GM08714 (cell line): Measurements from ENCODE around the gene CCDC85C.

Source experiments
- H3K4me3 ChIP-seq: fragments of 200-500 bp; sonication (Bioruptor generic); 2 replicates; pipeline ENCODE4 v1.5.1; 2014; ENCODE audit warnings: mild to moderate bottlenecking, low read length, inconsistent platforms
- ZNF274 ChIP-seq: IDR thresholded peaks from 2 replicates; pipeline ENCODE4 v1.6.1; 2012; ENCODE audit warnings: mild to moderate bottlenecking, low read depth, low read length

CCDC85C gene

GRCh38 chr14:99516871-99517642, 87.0 kb downstream of the CCDC85C start:
- no peak for TF ChIP-seq ZNF274
- no peak overlapping the region for H3K4me3 ChIP-seq

- H3K4me3 ChIP-seq: no peak overlapping the region
- TF ChIP-seq ZNF274: no peak
Measured at GRCh38 chr14:99516156-99516870, 87.7 kb downstream of the CCDC85C start.

DNA sequence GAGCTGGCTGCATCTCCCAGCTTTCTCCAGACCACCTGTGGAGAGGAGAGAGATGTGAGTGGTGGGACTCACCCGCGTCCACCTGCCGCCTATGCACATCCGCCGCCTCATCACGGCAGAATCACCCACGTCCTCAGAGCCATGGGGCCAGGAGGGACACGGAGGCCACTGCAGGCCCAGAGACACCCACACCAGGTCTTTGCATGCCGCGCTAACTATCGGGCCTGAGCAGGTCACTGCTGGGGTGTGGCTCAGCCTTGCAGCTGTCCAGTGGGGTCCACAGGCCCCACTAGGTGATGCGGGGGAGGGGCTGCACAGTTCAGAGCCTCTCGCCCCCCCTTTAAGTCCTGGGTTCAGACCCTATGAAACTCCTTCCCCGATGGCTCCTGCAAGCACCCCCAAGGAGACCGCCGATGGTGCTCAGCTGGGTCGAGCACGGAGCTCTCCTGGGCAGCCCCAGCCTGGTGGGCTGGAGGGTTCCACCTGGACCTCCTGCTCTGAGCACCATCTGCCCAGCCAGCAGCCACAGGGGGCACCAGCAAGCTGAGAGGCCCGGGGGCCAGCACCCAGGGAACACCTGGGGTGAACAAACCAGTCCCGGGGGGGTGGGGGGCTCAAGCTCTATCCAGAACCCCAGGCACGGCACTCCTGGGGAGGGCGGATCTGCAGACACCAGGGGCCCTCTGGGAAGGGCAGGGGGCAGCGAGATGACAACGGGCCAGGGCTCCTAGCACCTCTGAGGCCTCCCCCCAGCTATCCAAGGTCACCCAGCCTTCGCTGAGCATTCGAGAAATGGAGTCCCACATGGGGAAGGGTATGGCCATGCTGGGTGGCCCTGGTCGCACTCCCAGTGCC, 88.5 kb downstream of the CCDC85C start:
- H3K4me3 ChIP-seq: no peak overlapping the region
- no peak for TF ChIP-seq ZNF274

GRCh38 chr14:99514552-99515300, 89.3 kb downstream of the CCDC85C start:
- no peak overlapping the region for H3K4me3 ChIP-seq
- TF ChIP-seq ZNF274: no peak

DNA sequence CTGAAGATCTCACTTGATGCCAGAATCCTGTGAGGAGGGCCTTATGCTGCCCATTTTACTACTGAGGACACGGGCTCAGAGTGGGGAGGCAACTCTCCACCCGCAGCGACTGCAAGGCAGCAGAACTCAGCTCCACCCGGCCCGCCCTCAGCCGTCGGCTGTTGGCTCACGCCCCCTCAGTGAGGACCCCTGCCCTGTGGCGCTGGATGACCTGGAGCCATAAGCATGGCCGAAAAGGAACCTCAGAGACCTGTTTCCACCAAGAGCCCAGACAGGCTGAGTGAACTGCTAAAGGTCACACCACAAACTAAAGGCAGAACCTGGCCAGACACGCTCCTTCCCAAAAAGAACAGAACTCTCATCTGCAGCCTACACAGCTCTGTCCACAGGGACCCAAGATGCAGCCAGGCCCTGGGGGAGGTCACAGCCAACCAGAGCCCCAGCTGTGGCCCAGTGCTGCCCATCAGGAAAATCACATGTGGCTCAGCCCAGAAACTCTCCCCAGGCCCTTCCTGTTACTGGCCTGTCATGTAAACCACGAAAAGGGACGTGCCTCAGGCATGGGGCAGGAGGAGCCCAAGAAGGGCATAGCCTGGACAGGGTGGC, 90.0 kb downstream of the CCDC85C start:
- no peak overlapping the region for H3K4me3 ChIP-seq
- TF ChIP-seq ZNF274: no peak

DNA sequence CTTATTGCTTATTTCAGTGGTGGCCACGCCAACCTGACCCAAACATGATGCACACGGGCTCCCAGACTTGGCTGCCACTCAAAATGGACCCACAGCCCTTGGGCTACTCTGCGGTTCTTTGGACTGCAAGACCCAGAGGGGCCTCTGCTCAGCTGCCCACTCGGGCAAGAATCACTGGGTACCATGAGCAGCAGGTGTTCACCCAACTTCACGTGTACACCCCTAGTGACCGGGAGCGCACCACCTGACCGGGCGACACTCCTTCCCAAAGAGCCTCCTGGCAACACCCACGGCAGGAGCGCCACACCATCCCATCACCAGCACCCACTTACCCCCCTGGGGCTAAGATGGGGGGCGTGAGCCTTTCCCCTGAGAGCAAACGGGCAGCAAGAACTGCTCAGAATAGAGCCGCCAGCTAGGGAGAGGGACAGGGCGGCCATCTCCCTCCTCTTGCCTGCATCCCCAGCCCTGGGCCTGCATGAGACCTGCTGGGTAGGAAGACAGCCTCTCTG, 90.8 kb downstream of the CCDC85C start:
- no peak for TF ChIP-seq ZNF274
- no peak overlapping the region for H3K4me3 ChIP-seq

- H3K4me3 ChIP-seq: no peak overlapping the region
- no peak for TF ChIP-seq ZNF274
Measured at GRCh38 chr14:99512571-99513182, 91.3 kb downstream of the CCDC85C start.

- TF ChIP-seq ZNF274: no peak
- H3K4me3 ChIP-seq: no peak overlapping the region
Measured at GRCh38 chr14:99512110-99512449, 91.9 kb downstream of the CCDC85C start.

- no peak for TF ChIP-seq ZNF274
Measured at GRCh38 chr14:99511421-99512109, 92.4 kb downstream of the CCDC85C start.

GRCh38 chr14:99510556-99511139, 93.4 kb downstream of the CCDC85C start:
- no peak overlapping the region for H3K4me3 ChIP-seq
- no peak for TF ChIP-seq ZNF274

More at GRCh38 chr14:99511421-99512109, 92.4 kb downstream of the CCDC85C start:
- H3K4me3 ChIP-seq: no peak overlapping the region

DNA sequence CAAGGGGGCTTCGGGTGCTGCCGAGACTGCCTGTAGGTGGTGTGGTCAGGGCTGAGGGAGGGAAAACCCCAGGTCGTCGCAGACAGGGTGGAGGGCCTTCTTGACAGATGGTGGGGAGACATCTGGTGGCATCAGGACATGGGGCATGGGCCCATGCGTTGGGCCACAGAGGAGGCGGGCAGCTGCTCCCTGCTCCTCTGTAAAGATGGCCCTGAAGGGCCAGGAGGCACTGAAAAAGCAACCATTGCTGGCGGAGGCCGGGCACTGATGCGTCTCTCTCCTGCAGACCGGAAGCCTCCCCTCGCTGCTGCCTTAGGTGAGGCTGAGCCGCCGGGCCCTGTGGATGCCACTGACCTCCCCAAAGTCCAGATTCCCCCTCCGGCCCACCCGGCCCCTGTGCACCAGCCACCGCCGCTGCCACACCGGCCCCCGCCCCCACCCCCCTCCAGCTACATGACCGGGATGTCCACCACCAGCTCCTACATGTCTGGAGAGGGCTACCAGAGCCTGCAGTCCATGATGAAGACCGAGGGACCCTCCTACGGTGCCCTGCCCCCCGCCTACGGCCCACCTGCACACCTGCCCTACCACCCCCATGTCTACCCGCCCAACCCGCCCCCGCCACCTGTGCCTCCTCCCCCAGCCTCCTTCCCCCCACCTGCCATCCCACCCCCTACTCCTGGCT, 94.0 kb downstream of the CCDC85C start:
- H3K4me3 ChIP-seq: no peak overlapping the region
- TF ChIP-seq ZNF274: no peak
